Choroid plexus epithelial cell (primary cell): ENCODE data around the gene CEP290.
A peak's percentile ranks its signal among the peaks of the same experiment; 100 is the strongest.

Source experiments
- DNase-seq: peaks from one replicate; pipeline ENCODE4 v3.0.0-alpha.2; 2010; ENCODE audit warnings: low read depth
- H3K4me3 ChIP-seq: 2 replicates; pipeline ENCODE4 v1.5.1; 2011; ENCODE audit warnings: low read depth, mild to moderate bottlenecking, control low read depth, low read length, moderate library complexity
- TF ChIP-seq, protein P1 (sequence below): conservative IDR thresholded peaks from 2 replicates; pipeline ENCODE4 v1.5.1; 2011; ENCODE audit warnings: low read depth, mild to moderate bottlenecking, control low read depth, inconsistent platforms, low read length, moderate library complexity

Gene CEP290, protein sequence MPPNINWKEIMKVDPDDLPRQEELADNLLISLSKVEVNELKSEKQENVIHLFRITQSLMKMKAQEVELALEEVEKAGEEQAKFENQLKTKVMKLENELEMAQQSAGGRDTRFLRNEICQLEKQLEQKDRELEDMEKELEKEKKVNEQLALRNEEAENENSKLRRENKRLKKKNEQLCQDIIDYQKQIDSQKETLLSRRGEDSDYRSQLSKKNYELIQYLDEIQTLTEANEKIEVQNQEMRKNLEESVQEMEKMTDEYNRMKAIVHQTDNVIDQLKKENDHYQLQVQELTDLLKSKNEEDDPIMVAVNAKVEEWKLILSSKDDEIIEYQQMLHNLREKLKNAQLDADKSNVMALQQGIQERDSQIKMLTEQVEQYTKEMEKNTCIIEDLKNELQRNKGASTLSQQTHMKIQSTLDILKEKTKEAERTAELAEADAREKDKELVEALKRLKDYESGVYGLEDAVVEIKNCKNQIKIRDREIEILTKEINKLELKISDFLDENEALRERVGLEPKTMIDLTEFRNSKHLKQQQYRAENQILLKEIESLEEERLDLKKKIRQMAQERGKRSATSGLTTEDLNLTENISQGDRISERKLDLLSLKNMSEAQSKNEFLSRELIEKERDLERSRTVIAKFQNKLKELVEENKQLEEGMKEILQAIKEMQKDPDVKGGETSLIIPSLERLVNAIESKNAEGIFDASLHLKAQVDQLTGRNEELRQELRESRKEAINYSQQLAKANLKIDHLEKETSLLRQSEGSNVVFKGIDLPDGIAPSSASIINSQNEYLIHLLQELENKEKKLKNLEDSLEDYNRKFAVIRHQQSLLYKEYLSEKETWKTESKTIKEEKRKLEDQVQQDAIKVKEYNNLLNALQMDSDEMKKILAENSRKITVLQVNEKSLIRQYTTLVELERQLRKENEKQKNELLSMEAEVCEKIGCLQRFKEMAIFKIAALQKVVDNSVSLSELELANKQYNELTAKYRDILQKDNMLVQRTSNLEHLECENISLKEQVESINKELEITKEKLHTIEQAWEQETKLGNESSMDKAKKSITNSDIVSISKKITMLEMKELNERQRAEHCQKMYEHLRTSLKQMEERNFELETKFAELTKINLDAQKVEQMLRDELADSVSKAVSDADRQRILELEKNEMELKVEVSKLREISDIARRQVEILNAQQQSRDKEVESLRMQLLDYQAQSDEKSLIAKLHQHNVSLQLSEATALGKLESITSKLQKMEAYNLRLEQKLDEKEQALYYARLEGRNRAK (N-terminal part only)

DNA sequence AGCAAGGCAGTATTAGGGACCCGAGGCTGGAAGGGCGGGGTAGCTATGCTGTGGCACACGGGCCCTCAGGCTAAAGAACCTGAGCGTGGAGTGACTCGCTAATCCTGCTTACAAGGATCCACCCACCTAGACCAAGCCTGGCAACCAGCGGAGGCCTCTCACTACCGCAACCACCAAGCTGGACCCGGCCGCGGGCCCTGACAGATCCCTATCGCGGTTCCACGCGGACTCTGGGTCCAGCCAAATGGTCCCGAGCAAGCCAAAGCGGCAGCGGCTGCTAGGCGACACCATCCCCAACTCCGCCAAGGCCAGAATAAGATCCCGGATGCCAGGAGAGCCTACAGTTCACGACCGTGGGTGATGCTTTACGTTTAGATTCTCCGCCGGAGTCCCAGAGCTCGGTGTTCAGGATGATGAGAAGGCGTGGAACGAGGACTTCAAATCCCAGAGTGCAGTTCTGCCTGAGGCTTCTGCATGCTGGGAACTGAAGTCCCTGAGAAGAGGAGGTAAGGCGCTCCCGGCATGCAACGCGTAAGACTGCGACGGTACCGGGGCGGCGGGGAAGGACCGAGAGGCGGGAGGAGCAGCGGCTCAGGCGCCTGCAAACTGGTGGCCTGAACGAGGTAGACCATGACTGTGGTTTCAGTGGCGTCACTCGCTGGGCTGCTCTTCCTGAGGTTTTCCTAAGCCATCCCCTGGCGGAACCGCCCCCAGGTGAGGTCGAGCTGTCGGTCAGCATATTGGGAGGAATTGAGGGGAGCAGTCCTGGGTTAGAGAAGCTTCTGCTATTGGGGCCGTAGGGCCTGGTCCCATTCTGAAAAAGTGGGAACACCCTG lies at the start of gene CEP290, which contains the start of gene TMTC3:
Gene CEP290, minus strand, starts transcription at position 315 of the 836 bp plus-strand sequence. CDS start 781 bp downstream, outside the sequence.
Gene TMTC3, plus strand, starts transcription at position 534 of the 836 bp plus-strand sequence. CDS start 6,009 bp downstream, outside the sequence.
- TF ChIP-seq, protein P1, sequence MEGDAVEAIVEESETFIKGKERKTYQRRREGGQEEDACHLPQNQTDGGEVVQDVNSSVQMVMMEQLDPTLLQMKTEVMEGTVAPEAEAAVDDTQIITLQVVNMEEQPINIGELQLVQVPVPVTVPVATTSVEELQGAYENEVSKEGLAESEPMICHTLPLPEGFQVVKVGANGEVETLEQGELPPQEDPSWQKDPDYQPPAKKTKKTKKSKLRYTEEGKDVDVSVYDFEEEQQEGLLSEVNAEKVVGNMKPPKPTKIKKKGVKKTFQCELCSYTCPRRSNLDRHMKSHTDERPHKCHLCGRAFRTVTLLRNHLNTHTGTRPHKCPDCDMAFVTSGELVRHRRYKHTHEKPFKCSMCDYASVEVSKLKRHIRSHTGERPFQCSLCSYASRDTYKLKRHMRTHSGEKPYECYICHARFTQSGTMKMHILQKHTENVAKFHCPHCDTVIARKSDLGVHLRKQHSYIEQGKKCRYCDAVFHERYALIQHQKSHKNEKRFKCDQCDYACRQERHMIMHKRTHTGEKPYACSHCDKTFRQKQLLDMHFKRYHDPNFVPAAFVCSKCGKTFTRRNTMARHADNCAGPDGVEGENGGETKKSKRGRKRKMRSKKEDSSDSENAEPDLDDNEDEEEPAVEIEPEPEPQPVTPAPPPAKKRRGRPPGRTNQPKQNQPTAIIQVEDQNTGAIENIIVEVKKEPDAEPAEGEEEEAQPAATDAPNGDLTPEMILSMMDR = no peak
- DNase-seq = peak; percentile 100
- H3K4me3 ChIP-seq = peak within 1 kb of the TSS; percentile 89

DNA sequence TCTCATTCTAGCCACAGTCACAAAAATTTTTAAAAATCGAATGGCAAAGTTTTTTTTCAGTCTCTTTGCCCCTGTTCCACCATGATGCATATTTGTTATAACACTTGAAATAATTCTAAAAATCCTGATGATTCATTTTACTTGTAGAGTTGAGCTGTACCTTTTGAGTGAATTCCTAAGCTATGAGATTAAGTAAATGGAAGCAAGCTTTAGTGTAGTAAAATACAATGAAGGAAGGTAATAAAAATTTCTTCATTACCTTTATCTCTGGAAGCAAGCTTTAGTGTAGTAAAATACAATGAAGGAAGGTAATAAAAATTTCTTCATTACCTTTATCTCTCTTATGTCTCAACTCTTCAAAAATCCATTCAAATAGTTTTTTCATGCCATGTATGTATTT lies 46.3 kb upstream of the CEP290 start:
- TF ChIP-seq, protein P1 = no peak

DNA sequence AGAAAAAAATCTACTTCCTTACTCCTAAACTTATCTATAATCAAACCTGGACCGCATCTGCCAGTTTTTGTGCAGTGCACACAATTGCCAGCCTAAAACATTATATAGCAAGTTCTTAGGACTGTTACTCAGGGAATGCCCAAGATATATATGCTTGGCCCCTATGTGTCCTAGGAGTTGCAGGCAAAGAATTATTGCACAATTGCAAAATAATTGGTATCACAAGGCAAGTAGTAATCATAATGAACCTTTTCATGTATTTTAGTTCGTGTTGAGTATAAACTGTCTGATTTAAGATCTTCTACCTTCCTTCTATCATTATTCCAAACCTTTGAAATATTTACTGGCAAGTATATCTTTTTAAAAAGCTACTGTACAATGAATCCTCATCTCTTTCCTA lies 45.7 kb upstream of the CEP290 start:
- H3K4me3 ChIP-seq = no peak overlapping the region
- no peak for DNase-seq
- TF ChIP-seq, protein P1 = no peak

More for the DNA sequence above, 46.3 kb upstream of the CEP290 start:
- peak; percentile 53 for DNase-seq
- no peak overlapping the region for H3K4me3 ChIP-seq

DNA sequence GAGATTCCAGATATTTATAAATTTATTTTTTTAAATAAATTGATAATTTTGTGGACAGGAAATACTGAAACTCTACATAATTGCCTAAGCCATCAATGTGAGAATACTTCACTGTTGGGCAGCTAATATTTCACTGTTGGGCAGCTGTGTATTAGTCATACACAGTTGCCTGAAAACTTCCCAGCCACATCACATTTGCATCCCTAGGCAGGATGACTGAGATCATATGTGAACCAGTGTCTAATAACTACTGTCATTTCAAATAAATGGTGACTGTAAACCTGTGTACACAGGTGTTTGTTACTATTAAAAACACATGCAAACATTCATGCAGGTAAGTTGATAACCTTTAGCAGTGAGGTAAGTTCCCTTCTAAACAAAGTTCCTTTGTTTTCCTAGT lies 44.1 kb upstream of the CEP290 start:
- peak; percentile 84 for DNase-seq
- TF ChIP-seq, protein P1 = no peak
- no peak overlapping the region for H3K4me3 ChIP-seq

DNA sequence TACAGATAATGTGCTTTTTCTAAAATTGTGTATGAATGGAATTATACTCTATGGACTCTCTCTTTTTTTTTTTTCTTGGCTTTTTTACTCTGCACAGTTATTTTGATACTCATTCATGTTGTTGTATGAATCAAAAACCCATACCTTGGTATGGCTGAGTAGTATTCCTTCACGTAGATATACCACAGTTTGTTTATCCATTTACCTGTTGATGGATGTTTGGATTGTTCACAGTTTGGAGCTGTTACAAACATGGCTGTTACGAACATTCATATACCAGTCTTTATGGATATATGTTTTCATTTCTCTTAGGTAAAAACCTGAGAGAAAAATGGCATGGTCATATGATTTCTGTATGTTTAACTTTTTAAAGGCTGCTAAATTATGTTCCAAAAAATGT lies 43.4 kb upstream of the CEP290 start:
- TF ChIP-seq, protein P1 = no peak
- no peak for DNase-seq
- H3K4me3 ChIP-seq = no peak overlapping the region

DNA sequence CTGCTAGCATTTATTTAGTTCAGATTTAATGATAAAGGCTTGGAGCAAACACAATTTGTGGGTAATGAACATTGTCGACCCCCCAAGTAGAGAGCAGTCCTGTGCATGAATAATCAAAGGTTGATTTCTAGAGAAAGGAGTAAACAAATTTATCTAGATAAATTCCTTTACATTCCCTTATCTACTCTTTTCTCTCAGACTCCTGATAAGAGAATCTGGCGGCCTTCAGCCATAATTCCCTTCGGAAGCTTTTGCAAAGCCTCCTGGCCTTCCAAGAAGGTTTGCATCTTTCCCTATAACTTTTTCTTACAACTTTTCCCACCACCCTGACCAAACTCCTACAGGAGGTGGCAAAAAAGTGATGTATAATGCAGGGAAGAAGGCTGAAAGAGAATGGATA lies 42.3 kb upstream of the CEP290 start:
- no peak overlapping the region for H3K4me3 ChIP-seq
- TF ChIP-seq, protein P1 = no peak
- no peak for DNase-seq
